Subcutaneous abdominal adipose tissue (tissue), 5 donors: ENCODE data around the gene PDZRN3.

ENCODE experiments used
- H3K27ac ChIP-seq: one replicate; pipeline ENCODE4 v1.7.0; 2013; ENCODE audit warnings: low read depth, mild to moderate bottlenecking, inconsistent platforms, low read length, moderate library complexity
- H3K27me3 ChIP-seq, 5 donors: one replicate each; pipeline ENCODE4 v1.7.0; 2013; ENCODE audit warnings: low read length in 5 of 5, inconsistent platforms in 1 of 5; ENCODE audit not compliant: control insufficient read depth in 5 of 5, insufficient read depth in 4 of 5
- H3K36me3 ChIP-seq, 5 donors: one replicate each; pipeline ENCODE4 v1.7.0; 2013; ENCODE audit warnings: low read length in 5 of 5; ENCODE audit not compliant: control insufficient read depth in 5 of 5, insufficient read depth in 5 of 5
- H3K4me1 ChIP-seq, 5 donors: one replicate each; pipeline ENCODE4 v1.7.0; 2013; ENCODE audit warnings: low read length in 5 of 5, mild to moderate bottlenecking in 3 of 5, moderate library complexity in 1 of 5; ENCODE audit not compliant: control insufficient read depth in 5 of 5, insufficient read depth in 5 of 5
- H3K4me3 ChIP-seq, 5 donors: one replicate each; pipeline ENCODE4 v1.7.0; 2013; ENCODE audit warnings: low read length in 5 of 5, low read depth in 1 of 5
- H3K9ac ChIP-seq, 5 donors: one replicate each; pipeline ENCODE4 v1.7.0; 2013; ENCODE audit warnings: low read length in 5 of 5, mild to moderate bottlenecking in 4 of 5, moderate library complexity in 3 of 5
- H3K9me3 ChIP-seq, 5 donors: one replicate each; pipeline ENCODE4 v1.7.0; 2013; ENCODE audit warnings: low read length in 5 of 5; ENCODE audit not compliant: control insufficient read depth in 5 of 5
- donor health status: healthy.
- donor health status: healthy.
- donor health status: healthy.
- donor health status: healthy.
- donor health status: healthy.

PDZRN3 gene

GRCh38 chr3:73581134-73581846 is 43.5 kb downstream of the PDZRN3 start:
- H3K4me3 ChIP-seq, result no peak overlapping the region
- no peak overlapping the region for H3K27ac ChIP-seq
- no peaks in the 10 kb centered on the region for H3K27me3 ChIP-seq
- H3K9ac ChIP-seq, result no peak overlapping the region
- H3K4me1 ChIP-seq, result peaks cover under 1 to 10% (median 6%) of the 10 kb centered on the region in 5 donors
- H3K9me3 ChIP-seq, result no peaks in the 10 kb centered on the region
- peaks cover 0 to 7% (median 2%) of the 10 kb centered on the region in 5 donors for H3K36me3 ChIP-seq

DNA sequence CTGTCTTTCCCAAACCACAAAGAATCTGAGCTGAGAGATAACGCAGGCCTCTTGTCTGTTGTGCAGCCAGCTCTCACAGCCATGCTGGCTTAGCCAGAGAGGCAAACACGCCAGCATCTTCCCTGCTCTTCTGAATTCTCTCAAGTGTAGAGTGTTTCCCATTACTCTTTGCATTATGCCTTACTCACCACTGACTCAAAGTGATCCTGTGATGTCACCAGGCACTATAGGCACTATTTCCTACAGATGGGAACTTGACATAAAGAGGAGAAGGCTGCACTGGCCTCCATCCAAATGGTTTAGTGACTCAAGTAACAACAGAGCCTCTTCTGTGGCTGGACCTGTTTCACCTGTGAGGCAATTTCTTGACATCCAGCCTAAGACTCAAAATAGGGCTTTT is 44.4 kb downstream of the PDZRN3 start:
- H3K9ac ChIP-seq, result no peak overlapping the region
- H3K36me3 ChIP-seq, result peaks cover 0 to 7% (median 2%) of the 10 kb centered on the region in 5 donors
- no peak overlapping the region for H3K4me3 ChIP-seq
- no peaks in the 10 kb centered on the region for H3K27me3 ChIP-seq
- no peak overlapping the region for H3K27ac ChIP-seq
- no peaks in the 10 kb centered on the region for H3K9me3 ChIP-seq
- H3K4me1 ChIP-seq, result peaks cover 0 to 10% (median 6%) of the 10 kb centered on the region in 5 donors

DNA sequence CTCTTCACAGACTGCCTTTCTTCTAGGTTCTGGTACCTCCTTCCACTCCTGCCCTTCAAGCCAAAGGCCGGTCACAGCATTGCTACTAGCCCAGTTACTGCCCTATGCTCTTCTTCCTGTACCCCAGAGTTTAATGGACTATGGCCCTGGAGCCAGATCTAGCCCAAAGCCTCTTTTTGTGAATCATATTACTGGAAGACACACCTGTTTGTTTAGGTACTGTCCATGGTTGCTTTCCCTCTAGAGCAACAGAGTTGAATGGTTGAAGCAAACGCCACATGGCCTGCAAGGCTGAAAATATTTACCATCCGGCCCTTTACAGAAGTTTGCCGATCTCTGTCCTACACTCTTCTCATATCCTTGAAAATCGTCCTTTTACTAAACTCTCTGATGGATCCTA is 47.0 kb downstream of the PDZRN3 start:
- H3K4me1 ChIP-seq, result peaks cover 0 to 10% (median 6%) of the 10 kb centered on the region in 5 donors

GRCh38 chr3:73576999-73577461 is 47.7 kb downstream of the PDZRN3 start:
- H3K9me3 ChIP-seq, result no peaks in the 10 kb centered on the region
- peaks cover 0 to 7% (median 2%) of the 10 kb centered on the region in 5 donors for H3K36me3 ChIP-seq
- H3K4me1 ChIP-seq, result peaks cover 0 to 10% (median 6%) of the 10 kb centered on the region in 5 donors
- no peak overlapping the region for H3K9ac ChIP-seq
- peak overlapping the region; percentile 13 for H3K27ac ChIP-seq
- H3K4me3 ChIP-seq, result no peak overlapping the region
- H3K27me3 ChIP-seq, result no peaks in the 10 kb centered on the region

More for the DNA sequence above, 47.0 kb downstream of the PDZRN3 start:
- Histone ChIP-seq H3K27me3 (no peaks in the 10 kb centered on the region), H3K36me3 (peaks cover 0 to 7% (median 2%) of the 10 kb centered on the region in 5 donors), H3K4me3 (no peak overlapping the region), H3K9me3 (no peaks in the 10 kb centered on the region), H3K27ac (no peak overlapping the region), H3K9ac (no peak overlapping the region)

DNA sequence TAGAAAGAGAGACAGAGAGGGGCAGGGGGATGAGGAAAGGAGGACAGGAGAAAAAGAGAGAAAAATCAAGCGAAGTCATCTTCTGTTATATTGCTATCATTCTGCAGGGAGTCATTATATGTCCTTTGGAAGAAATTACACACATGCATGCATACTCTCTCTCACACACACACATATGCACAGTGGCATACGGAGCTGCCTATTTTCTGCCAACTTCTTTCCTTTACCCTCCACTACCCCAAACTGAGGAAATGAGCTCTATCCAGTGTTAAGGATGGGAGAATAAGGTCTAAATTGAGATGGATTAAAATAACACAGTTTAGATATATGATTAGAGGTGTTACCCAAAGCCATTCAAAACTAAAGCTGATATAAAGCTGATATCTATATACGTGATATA is 48.8 kb downstream of the PDZRN3 start:
- Histone ChIP-seq H3K27ac (no peak overlapping the region), H3K4me1 (peaks cover 0 to 10% (median 6%) of the 10 kb centered on the region in 5 donors), H3K9ac (no peak overlapping the region), H3K36me3 (peaks cover 0 to 2% (median 0%) of the 10 kb centered on the region in 5 donors), H3K9me3 (no peaks in the 10 kb centered on the region), H3K27me3 (no peaks in the 10 kb centered on the region), H3K4me3 (no peak overlapping the region)

- peaks cover 0 to 2% (median 0%) of the 10 kb centered on the region in 5 donors for H3K36me3 ChIP-seq
- peaks cover 0 to 10% (median 6%) of the 10 kb centered on the region in 5 donors for H3K4me1 ChIP-seq
- no peak overlapping the region for H3K27ac ChIP-seq
- no peaks in the 10 kb centered on the region for H3K9me3 ChIP-seq
- H3K27me3 ChIP-seq, result no peaks in the 10 kb centered on the region
- H3K4me3 ChIP-seq, result no peak overlapping the region
- H3K9ac ChIP-seq, result no peak overlapping the region
Measured at GRCh38 chr3:73575519-73575918, 49.2 kb downstream of the PDZRN3 start.

DNA sequence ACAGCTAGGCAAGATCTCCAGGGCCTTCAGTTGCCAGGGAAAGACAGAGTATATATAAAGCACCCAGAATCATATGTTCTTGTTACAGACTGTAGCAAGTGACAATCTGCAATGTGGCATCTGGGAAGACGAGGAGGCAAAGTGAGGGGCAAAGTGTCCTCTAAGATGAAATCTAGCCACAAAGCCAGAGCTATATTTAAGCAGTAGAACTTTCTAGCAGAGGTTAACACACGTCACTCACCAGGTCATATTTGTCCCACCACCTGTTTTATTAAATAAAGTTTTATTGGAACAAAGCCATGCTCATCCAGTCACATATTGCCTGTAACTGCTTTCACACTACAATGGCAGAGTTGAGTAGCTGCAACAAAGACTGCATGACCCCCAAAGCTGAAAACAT is 51.5 kb downstream of the PDZRN3 start:
- no peak overlapping the region for H3K9ac ChIP-seq
- H3K27me3 ChIP-seq, result no peaks in the 10 kb centered on the region
- H3K4me3 ChIP-seq, result no peak overlapping the region
- no peaks in the 10 kb centered on the region for H3K36me3 ChIP-seq
- no peaks in the 10 kb centered on the region for H3K9me3 ChIP-seq
- no peak overlapping the region for H3K27ac ChIP-seq
- H3K4me1 ChIP-seq, result peaks cover 0 to 10% (median 6%) of the 10 kb centered on the region in 5 donors

DNA sequence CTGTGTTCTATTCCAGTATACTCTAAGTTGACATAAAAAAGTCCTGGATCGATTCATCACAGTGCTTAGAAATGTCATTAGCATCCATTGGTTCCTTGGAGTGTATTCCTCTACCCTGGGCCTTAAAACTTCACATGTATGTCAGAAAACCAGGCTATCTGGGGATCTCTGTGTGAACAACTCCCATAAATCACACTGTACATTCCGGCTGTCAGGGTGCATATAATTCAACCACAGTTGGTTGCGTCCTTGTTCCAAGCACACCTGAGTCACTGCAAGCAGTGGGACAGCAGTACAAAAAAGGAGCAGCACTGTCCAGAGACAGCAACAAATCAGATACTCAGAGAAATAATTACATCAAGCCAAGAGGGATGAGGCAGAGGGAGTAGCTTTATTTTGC is 52.4 kb downstream of the PDZRN3 start:
- Histone ChIP-seq H3K27me3 (no peaks in the 10 kb centered on the region), H3K4me3 (no peak overlapping the region), H3K27ac (no peak overlapping the region), H3K9ac (no peak overlapping the region), H3K9me3 (no peaks in the 10 kb centered on the region), H3K4me1 (peaks cover 0 to 4% (median 2%) of the 10 kb centered on the region in 5 donors), H3K36me3 (no peaks in the 10 kb centered on the region)

DNA sequence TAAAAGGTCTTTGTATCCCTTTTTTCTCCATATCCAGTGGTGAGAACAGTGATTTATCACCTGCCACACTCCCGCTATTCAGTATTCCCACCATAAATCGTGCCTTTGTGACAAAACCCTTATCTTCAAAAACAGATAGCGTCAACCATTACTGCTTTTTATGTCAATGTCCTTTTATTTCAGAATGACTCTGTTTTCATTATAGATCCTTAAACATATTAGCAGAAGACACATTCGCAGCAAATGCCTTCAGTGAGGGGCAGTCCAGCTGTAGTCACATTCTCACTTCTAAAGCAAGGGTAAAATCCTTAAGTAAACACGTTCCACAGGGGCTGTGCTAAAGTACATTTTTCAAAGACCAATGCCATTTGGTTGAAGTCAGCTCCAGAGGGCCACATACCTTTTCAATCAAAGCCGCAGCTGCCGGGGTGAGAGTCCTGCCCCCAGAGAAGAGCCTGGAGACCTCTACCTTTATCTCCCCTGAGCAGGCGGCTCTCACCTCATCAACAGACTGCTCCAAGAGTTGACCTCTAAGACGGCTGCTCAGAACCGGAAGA is 53.4 kb downstream of the PDZRN3 start:
- Histone ChIP-seq H3K36me3 (no peaks in the 10 kb centered on the region), H3K4me3 (no peak overlapping the region), H3K27ac (no peak overlapping the region), H3K9me3 (no peaks in the 10 kb centered on the region), H3K27me3 (no peaks in the 10 kb centered on the region), H3K4me1 (no peaks in the 10 kb centered on the region), H3K9ac (no peak overlapping the region)

- Histone ChIP-seq H3K9ac (no peak overlapping the region), H3K27ac (no peak overlapping the region), H3K9me3 (no peaks in the 10 kb centered on the region), H3K4me1 (no peaks in the 10 kb centered on the region), H3K4me3 (no peak overlapping the region), H3K27me3 (no peaks in the 10 kb centered on the region), H3K36me3 (no peaks in the 10 kb centered on the region)
Measured at GRCh38 chr3:73569246-73569760, 55.4 kb downstream of the PDZRN3 start.
